Measurements from ENCODE around the gene SEMA5A. TPM values are rescaled to one million over a fixed set of nuclear protein-coding genes. Genes with fewer than 3 reads are reported as not detected.

The SEMA5A gene, protein sequence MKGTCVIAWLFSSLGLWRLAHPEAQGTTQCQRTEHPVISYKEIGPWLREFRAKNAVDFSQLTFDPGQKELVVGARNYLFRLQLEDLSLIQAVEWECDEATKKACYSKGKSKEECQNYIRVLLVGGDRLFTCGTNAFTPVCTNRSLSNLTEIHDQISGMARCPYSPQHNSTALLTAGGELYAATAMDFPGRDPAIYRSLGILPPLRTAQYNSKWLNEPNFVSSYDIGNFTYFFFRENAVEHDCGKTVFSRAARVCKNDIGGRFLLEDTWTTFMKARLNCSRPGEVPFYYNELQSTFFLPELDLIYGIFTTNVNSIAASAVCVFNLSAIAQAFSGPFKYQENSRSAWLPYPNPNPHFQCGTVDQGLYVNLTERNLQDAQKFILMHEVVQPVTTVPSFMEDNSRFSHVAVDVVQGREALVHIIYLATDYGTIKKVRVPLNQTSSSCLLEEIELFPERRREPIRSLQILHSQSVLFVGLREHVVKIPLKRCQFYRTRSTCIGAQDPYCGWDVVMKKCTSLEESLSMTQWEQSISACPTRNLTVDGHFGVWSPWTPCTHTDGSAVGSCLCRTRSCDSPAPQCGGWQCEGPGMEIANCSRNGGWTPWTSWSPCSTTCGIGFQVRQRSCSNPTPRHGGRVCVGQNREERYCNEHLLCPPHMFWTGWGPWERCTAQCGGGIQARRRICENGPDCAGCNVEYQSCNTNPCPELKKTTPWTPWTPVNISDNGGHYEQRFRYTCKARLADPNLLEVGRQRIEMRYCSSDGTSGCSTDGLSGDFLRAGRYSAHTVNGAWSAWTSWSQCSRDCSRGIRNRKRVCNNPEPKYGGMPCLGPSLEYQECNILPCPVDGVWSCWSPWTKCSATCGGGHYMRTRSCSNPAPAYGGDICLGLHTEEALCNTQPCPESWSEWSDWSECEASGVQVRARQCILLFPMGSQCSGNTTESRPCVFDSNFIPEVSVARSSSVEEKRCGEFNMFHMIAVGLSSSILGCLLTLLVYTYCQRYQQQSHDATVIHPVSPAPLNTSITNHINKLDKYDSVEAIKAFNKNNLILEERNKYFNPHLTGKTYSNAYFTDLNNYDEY
- total RNA-seq (ENCODE audit: low replicate concordance) = 13.9 and 57.0 TPM in 2 replicates

DNA sequence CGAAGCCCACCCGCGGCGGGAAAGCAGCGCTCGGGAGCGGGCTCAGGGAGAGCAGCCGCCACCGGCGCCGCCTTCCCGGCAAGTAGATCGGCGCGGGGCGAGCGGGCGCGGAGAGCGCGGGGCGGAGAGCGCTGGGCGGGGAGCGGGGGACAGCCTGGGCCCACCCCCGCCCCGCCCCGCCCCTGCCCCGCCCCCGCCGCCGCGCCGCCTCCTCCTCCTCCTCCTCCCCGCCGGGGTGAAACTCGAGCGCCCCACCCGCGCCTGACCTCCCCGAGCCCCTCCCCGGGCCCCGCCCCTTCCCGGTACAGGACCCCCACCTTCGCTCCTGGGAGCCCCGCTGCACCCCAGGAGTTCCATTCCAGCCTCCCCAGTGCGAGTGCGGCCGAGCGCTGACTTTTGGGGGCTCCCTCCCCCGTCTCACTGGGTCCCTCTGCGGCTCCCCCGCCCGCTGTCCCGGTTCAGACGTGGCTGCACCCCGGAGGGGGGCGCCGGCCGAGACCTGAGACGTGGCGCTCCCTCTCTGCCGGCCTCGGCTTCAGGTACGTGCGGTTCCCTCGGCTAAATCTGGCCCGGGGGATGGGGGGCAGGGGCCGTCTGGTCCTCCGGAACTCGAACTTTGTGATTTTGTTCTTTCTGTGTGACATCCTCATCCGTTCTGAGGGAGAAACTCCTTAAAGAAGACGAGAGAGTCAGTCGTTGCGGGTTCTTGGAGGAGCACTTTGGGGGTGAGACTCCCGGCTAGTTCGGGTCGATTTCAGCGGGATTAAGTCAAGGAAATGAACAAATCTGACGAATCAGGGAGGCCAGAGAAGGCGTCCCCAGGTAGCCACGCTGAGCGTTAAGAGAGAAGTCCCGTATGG is at the start of gene SEMA5A:
Gene SEMA5A (minus strand): TSS at position 84 of the 860 bp plus-strand sequence. CDS start 166,129 bp downstream, outside the sequence.
- DNase-seq (ENCODE audit: low read depth) = peak; percentile 61
- peak within 1 kb of the TSS; percentile 92 for H3K4me3 ChIP-seq (ENCODE audit: low read depth, low read length)

DNA sequence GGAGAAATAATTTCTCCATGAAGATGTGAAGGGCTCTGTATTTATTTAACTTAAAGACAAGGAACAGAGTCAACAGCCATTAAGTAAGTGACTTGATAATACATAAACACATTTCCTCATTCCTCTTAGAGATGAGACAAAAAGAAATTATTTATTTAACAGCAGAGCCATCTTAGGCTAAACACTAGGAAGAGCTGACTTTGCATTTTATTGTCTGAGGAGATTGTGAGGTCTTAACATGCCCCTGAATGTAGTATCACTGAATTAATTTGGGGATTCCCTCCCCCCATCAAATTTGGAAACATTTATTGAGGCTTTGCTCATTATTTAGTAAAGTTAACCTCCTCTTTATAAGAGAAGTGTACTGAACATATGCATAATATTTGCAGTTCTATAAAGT is 49.0 kb upstream of the SEMA5A start:
- DNase-seq (ENCODE audit: low read depth) = no peak
- no peak overlapping the region for H3K4me3 ChIP-seq (ENCODE audit: low read depth, low read length)
- TF ChIP-seq, protein P1, sequence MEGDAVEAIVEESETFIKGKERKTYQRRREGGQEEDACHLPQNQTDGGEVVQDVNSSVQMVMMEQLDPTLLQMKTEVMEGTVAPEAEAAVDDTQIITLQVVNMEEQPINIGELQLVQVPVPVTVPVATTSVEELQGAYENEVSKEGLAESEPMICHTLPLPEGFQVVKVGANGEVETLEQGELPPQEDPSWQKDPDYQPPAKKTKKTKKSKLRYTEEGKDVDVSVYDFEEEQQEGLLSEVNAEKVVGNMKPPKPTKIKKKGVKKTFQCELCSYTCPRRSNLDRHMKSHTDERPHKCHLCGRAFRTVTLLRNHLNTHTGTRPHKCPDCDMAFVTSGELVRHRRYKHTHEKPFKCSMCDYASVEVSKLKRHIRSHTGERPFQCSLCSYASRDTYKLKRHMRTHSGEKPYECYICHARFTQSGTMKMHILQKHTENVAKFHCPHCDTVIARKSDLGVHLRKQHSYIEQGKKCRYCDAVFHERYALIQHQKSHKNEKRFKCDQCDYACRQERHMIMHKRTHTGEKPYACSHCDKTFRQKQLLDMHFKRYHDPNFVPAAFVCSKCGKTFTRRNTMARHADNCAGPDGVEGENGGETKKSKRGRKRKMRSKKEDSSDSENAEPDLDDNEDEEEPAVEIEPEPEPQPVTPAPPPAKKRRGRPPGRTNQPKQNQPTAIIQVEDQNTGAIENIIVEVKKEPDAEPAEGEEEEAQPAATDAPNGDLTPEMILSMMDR (IDR thresholded peaks at IDR 0.05; ENCODE audit: insufficient read depth, low read length) = no peak

More for the DNA sequence above, at the start of gene SEMA5A:
- TF ChIP-seq, protein P1 (IDR thresholded peaks at IDR 0.05; ENCODE audit: insufficient read depth, low read length) = no peak

DNA sequence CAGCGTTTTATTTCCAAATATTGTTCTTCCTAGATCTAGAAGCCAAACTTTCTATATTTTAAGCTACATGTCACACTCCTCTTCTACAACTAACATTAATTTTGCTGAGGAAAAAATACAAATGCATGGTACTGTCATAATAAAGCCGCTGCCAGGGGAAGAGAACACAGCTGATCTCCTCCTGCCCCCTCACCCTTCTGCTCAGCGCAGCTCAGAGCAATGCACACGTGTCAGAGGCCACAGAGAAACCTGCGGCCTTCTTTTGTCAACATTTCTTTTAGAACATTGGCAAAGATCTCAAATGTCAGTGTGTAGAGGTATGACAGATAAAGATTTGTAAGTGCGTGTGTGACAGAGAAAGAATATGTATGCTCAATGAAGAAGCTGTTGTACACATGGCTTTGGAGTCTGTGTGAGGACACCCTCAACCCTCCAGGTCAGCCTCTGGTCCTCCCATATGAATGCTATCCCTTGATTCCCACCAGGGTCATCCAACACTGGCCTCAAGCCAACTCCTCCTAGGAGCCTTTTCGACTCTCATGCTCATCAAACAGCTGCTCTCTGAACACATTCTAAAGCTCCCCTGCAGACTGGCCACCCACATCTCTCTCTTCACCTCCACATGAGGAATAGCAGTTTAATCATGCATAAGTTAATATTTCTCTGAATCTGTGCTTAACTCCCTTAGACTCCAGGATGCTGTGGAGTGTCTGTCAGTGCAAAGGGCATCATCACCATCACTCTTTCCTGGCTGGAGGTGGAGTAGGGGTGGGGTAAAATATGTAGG is 43.4 kb upstream of the SEMA5A start:
- TF ChIP-seq, protein P1 (IDR thresholded peaks at IDR 0.05; ENCODE audit: insufficient read depth, low read length) = no peak
- no peak for DNase-seq (ENCODE audit: low read depth)

DNA sequence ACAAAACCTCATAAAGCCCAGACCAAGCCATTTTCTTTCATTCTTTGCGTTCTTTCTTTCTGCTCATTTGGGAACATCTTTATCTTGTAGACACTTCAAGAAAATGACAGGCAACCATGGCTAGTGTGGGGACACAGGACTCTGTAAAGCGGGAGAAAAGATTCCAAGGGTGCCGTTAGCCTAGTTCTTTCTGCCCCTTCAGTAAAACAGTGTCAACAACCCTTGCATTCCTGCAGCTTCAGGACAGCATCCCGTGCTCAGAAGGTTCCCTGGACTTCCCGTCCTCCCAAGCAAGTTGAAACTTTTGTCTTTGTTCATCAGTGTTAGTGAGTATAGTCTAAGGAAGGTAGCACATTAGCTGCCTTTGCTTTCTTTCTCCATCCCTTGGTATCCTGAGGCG is 42.4 kb upstream of the SEMA5A start:
- H3K4me3 ChIP-seq (ENCODE audit: low read depth, low read length) = no peak overlapping the region
- DNase-seq (ENCODE audit: low read depth) = no peak
- TF ChIP-seq, protein P1 (IDR thresholded peaks at IDR 0.05; ENCODE audit: insufficient read depth, low read length) = no peak

More for the DNA sequence above, 43.4 kb upstream of the SEMA5A start:
- H3K4me3 ChIP-seq (ENCODE audit: low read depth, low read length) = no peak overlapping the region

DNA sequence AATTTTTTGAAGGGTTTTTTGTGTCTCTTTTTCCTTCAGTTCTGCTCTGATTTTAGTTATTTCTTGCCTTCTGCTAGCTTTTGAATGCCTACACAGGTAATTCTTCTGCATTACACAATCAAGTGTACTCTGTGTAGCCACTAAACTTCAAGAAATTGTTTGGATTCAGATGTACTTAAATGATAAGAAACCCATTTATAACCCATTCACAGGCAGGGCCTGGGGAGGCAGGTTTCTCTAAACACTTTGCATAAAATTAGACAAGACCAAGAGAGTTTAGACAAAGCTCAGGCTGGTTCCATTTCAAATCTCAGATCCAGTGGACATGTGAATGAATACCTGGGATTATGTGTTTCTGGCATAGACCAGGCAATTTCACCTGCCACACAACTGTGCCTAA is 41.3 kb upstream of the SEMA5A start:
- no peak overlapping the region for H3K4me3 ChIP-seq (ENCODE audit: low read depth, low read length)
- TF ChIP-seq, protein P1 (IDR thresholded peaks at IDR 0.05; ENCODE audit: insufficient read depth, low read length) = no peak
- no peak for DNase-seq (ENCODE audit: low read depth)

All from fibroblast of the aortic adventitia (primary cell).